Hepatocyte (in vitro differentiated cells): Measurements from ENCODE around the gene PTPN14. TPM values are rescaled to one million over a fixed set of nuclear protein-coding genes. Genes with fewer than 3 reads are reported as not detected.
"Not testable (repeated sequence)": the region's sequence is repeated elsewhere in the genome, so short reads cannot be mapped to it uniquely, and the experiment has no call there.

Experiments used
- DNase-seq: peaks from one replicate; pipeline ENCODE4 v3.0.0-alpha.2; 2016; ENCODE audit warnings: low spot score
- H2AFZ ChIP-seq: fragments of 200-600 bp; sonication (generic); 2 replicates; pipeline ENCODE4 v1.6.0; 2016; ENCODE audit warnings: antibody characterized with exemption, mild to moderate bottlenecking
- H3K27ac ChIP-seq: fragments of 200-600 bp; sonication (generic); 2 replicates; pipeline ENCODE4 v1.5.1; 2016; ENCODE audit warnings: mild to moderate bottlenecking
- H3K27me3 ChIP-seq: fragments of 200-600 bp; sonication (generic); 2 replicates; pipeline ENCODE4 v1.6.1; 2016
- H3K36me3 ChIP-seq: fragments of 200-600 bp; sonication (generic); replicated peaks from 2 replicates; pipeline ENCODE4 v1.5.1; 2016; ENCODE audit warnings: low read depth; ENCODE audit not compliant: insufficient read depth
- H3K4me1 ChIP-seq: fragments of 200-600 bp; sonication (generic); 2 replicates; pipeline ENCODE4 v1.5.1; 2016; ENCODE audit warnings: mild to moderate bottlenecking, moderate library complexity; ENCODE audit not compliant: insufficient read depth
- H3K4me2 ChIP-seq: fragments of 200-600 bp; sonication (generic); 2 replicates; pipeline ENCODE4 v1.6.0; 2016
- H3K4me3 ChIP-seq: fragments of 200-600 bp; sonication (generic); 2 replicates; pipeline ENCODE4 v1.5.1; 2016; ENCODE audit warnings: mild to moderate bottlenecking
- H3K79me2 ChIP-seq: fragments of 200-600 bp; sonication (generic); 2 replicates; pipeline ENCODE4 v1.6.0; 2017; ENCODE audit warnings: mild to moderate bottlenecking
- H3K9me2 ChIP-seq: fragments of 200-600 bp; sonication (generic); replicated peaks from 2 replicates; pipeline ENCODE4 v1.6.0; 2017; ENCODE audit warnings: mild to moderate bottlenecking; ENCODE audit not compliant: insufficient read depth
- H3K9me3 ChIP-seq: fragments of 200-600 bp; sonication (generic); 2 replicates; pipeline ENCODE4 v1.5.1; 2016; ENCODE audit warnings: low read depth, mild to moderate bottlenecking
- H4K20me1 ChIP-seq: fragments of 200-600 bp; sonication (generic); 2 replicates; pipeline ENCODE4 v1.6.0; 2016; ENCODE audit warnings: mild to moderate bottlenecking; ENCODE audit not compliant: insufficient read depth, poor library complexity, severe bottlenecking
- CTCF ChIP-seq: fragments of 200-600 bp; sonication (generic); IDR thresholded peaks from 2 replicates; pipeline ENCODE4 v1.5.1; 2016; ENCODE audit warnings: antibody characterized with exemption, mild to moderate bottlenecking; ENCODE audit not compliant: poor library complexity
- EZH2 ChIP-seq: fragments of 200-600 bp; sonication (generic); IDR thresholded peaks from 2 replicates; pipeline ENCODE4 v1.6.1; 2016; ENCODE audit warnings: antibody characterized with exemption, mild to moderate bottlenecking, borderline replicate concordance
- EZH2phosphoT487 ChIP-seq: fragments of 200-600 bp; sonication (generic); IDR thresholded peaks from one replicate; pipeline ENCODE4 v1.6.1; 2018; ENCODE audit warnings: antibody characterized with exemption, mild to moderate bottlenecking, low read depth, moderate library complexity; ENCODE audit not compliant: unreplicated experiment, severe bottlenecking
- WGBS: methylation state at CpG from one replicate; pipeline ENCODE4 v1.1.6; 2016; ENCODE audit warnings: low lambda C conversion rate; ENCODE audit errors: missing lambda C conversion rate; 5-methylcytosine and 5-hydroxymethylcytosine counted together
- polyA plus RNA-seq: library from polyadenylated mRNA; unstranded; fragments of >200 nt; fragmentation: Nextera tagmentation; extraction: Ambion mirVana; gene quantifications from 2 replicates; pipeline ENCODE4 v1.2.1, GENCODE V29; 2016
- total RNA-seq: library from RNA; depleted of rRNA; stranded (reverse); fragments of >200 nt; gene quantifications from 2 replicates; pipeline ENCODE4 v1.2.3, GENCODE V29; 2014

PTPN14 gene
- total and polyA plus RNA-seq, 2 experiments from 2014 or later: 9.5 to 21.7 TPM

- TF ChIP-seq EZH2phosphoT487: no peak
- no peak for TF ChIP-seq EZH2
- no peak for TF ChIP-seq CTCF
- no peaks in the 10 kb centered on the region for H3K9me3 ChIP-seq
- no peak overlapping the region for H3K27ac ChIP-seq
- peaks cover 14% of the 10 kb centered on the region for H4K20me1 ChIP-seq
- peaks cover 95% of the 10 kb centered on the region for H3K79me2 ChIP-seq
- H3K4me1 ChIP-seq: peaks cover 7% of the 10 kb centered on the region
- H3K4me2 ChIP-seq: no peak overlapping the region
- H2AFZ ChIP-seq: no peak overlapping the region
- H3K9me2 ChIP-seq: no peaks in the 10 kb centered on the region
- H3K27me3 ChIP-seq: no peaks in the 10 kb centered on the region
- DNase-seq: no peak
- H3K36me3 ChIP-seq: no peaks in the 10 kb centered on the region
- WGBS: 85% methylated on average over 8 of the region's 8 CpGs
- H3K4me3 ChIP-seq: no peak overlapping the region
Observed at GRCh38 chr1:214523124-214523824, 28.1 kb downstream of the PTPN14 start.

GRCh38 chr1:214521458-214521857, 29.9 kb downstream of the PTPN14 start:
- H3K27me3 ChIP-seq, H3K9me2 ChIP-seq, H3K36me3 ChIP-seq, H3K9me3 ChIP-seq, H2AFZ ChIP-seq, H3K4me3 ChIP-seq, H3K27ac ChIP-seq, H4K20me1 ChIP-seq, H3K4me2 ChIP-seq, DNase-seq: not testable (repeated sequence)
- WGBS: 95% methylated on average over 9 of the region's 9 CpGs
- Histone ChIP-seq H3K79me2 (peaks cover 89% of the 10 kb centered on the region), H3K4me1 (peaks cover 12% of the 10 kb centered on the region)

GRCh38 chr1:214520544-214521165, 30.7 kb downstream of the PTPN14 start:
- H2AFZ ChIP-seq: no peak overlapping the region
- no peak overlapping the region for H3K4me3 ChIP-seq
- TF ChIP-seq EZH2: no peak
- no peak for TF ChIP-seq EZH2phosphoT487
- no peak for TF ChIP-seq CTCF
- no peaks in the 10 kb centered on the region for H3K36me3 ChIP-seq
- peaks cover 7% of the 10 kb centered on the region for H4K20me1 ChIP-seq
- H3K79me2 ChIP-seq: peaks cover 83% of the 10 kb centered on the region
- 30% methylated on average over 3 of the region's 3 CpGs for WGBS
- H3K9me3 ChIP-seq: no peaks in the 10 kb centered on the region
- H3K4me2 ChIP-seq: no peak overlapping the region
- H3K9me2 ChIP-seq: no peaks in the 10 kb centered on the region
- DNase-seq: no peak
- H3K27ac ChIP-seq: no peak overlapping the region
- H3K27me3 ChIP-seq: no peaks in the 10 kb centered on the region
- H3K4me1 ChIP-seq: peaks cover 18% of the 10 kb centered on the region

- no peaks in the 10 kb centered on the region for H3K36me3 ChIP-seq
- no peaks in the 10 kb centered on the region for H3K9me3 ChIP-seq
- no peak for DNase-seq
- no peak overlapping the region for H3K4me2 ChIP-seq
- peaks cover 28% of the 10 kb centered on the region for H3K4me1 ChIP-seq
- TF ChIP-seq EZH2: no peak
- TF ChIP-seq CTCF: no peak
- no peak for TF ChIP-seq EZH2phosphoT487
- H3K79me2 ChIP-seq: peaks cover 85% of the 10 kb centered on the region
- peaks cover 10% of the 10 kb centered on the region for H4K20me1 ChIP-seq
- no peaks in the 10 kb centered on the region for H3K27me3 ChIP-seq
- H2AFZ ChIP-seq: no peak overlapping the region
- no peaks in the 10 kb centered on the region for H3K9me2 ChIP-seq
- H3K4me3 ChIP-seq: no peak overlapping the region
- no peak overlapping the region for H3K27ac ChIP-seq
Observed at GRCh38 chr1:214518361-214518760, 33.0 kb downstream of the PTPN14 start.
